Measurements from ENCODE around the gene COPA.

The COPA gene

GRCh38 chr1:160344241-160344640, 1.2 kb upstream of the COPA start:
- TF ChIP-seq CTCF (IDR thresholded peaks at IDR 0.05; ENCODE audit: borderline replicate concordance, insufficient read depth, low read depth, low read length): no peak
- H3K4me3 ChIP-seq (ENCODE audit: low read depth, low read length): peak overlapping the region; percentile 88

- no peak for TF ChIP-seq CTCF (IDR thresholded peaks at IDR 0.05; ENCODE audit: borderline replicate concordance, insufficient read depth, low read depth, low read length)
- peak overlapping the region; percentile 88 for H3K4me3 ChIP-seq (ENCODE audit: low read depth, low read length)
These were observed 524 bp downstream of the COPA start for GRCh38 chr1:160342526-160342925.

- no peak overlapping the region for H3K4me3 ChIP-seq (ENCODE audit: low read depth, low read length)
- no peak for TF ChIP-seq CTCF (IDR thresholded peaks at IDR 0.05; ENCODE audit: borderline replicate concordance, insufficient read depth, low read depth, low read length)
These were observed 2.2 kb downstream of the COPA start for GRCh38 chr1:160340866-160341265.

GRCh38 chr1:160340146-160340545, 2.9 kb downstream of the COPA start:
- no peak for TF ChIP-seq CTCF (IDR thresholded peaks at IDR 0.05; ENCODE audit: borderline replicate concordance, insufficient read depth, low read depth, low read length)
- H3K4me3 ChIP-seq (ENCODE audit: low read depth, low read length): no peak overlapping the region

- H3K4me3 ChIP-seq (ENCODE audit: low read depth, low read length): no peak overlapping the region
- no peak for TF ChIP-seq CTCF (IDR thresholded peaks at IDR 0.05; ENCODE audit: borderline replicate concordance, insufficient read depth, low read depth, low read length)
These were observed 4.5 kb downstream of the COPA start for GRCh38 chr1:160338580-160338979.

- no peak for TF ChIP-seq CTCF (IDR thresholded peaks at IDR 0.05; ENCODE audit: borderline replicate concordance, insufficient read depth, low read depth, low read length)
- no peak overlapping the region for H3K4me3 ChIP-seq (ENCODE audit: low read depth, low read length)
These were observed 10.5 kb downstream of the COPA start for GRCh38 chr1:160332516-160332915.

- TF ChIP-seq CTCF (IDR thresholded peaks at IDR 0.05; ENCODE audit: borderline replicate concordance, insufficient read depth, low read depth, low read length): no peak
- H3K4me3 ChIP-seq (ENCODE audit: low read depth, low read length): no peak overlapping the region
These were observed 12.9 kb downstream of the COPA start for GRCh38 chr1:160330119-160330518.

Measured in GM12875 (cell line).